ENCODE results near the gene ANKK1. TPM values are rescaled to one million over a fixed set of nuclear protein-coding genes. Genes with fewer than 3 reads are reported as not detected.

ANKK1 gene
- total RNA-seq, 2 donors from 2014 or later, result 0.10 to 0.32 TPM

DNA sequence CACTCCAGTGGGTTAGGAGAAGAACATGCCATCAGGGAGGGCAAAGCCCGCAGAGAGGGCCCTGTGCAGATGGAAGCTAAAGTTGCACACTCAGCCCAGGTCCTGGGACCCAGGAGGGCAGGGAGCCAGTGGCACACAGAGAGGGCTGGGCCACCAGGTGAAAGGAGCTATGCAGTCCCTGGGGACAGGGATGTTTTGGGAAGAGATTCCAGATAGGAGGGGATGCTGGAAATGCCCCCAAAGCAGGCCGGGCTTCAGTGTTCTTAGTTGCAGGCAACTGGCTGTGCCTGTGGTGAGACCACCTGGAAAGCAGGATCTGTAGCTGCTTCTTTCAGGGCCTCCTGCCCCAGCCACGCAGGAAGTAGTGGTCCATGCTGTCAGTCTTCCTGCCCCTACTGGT is 19.6 kb downstream of the ANKK1 start:
- Histone ChIP-seq H3K9ac (ENCODE audit: low read depth in 2 of 2, low read length in 2 of 2) (no peak overlapping the region), H3K27me3 (no peaks in the 10 kb centered on the region), H3K9me3 (no peaks in the 10 kb centered on the region), H3K36me3 (no peaks in the 10 kb centered on the region), H3K4me3 (no peak overlapping the region), H3K27ac (no peak overlapping the region), H3K4me1 (no peaks in the 10 kb centered on the region)
- TF ChIP-seq CTCF (IDR thresholded peaks at IDR 0.05), result no peak
- DNase-seq, result no peak
- intact Hi-C loops (cut with DNase I), result no loop called here

GRCh38 chr11:113408206-113408605 is 20.6 kb downstream of the ANKK1 start:
- H3K4me3 ChIP-seq, result no peak overlapping the region
- H3K27ac ChIP-seq, result no peak overlapping the region
- intact Hi-C loops (cut with DNase I), result no loop called here
- H3K27me3 ChIP-seq, result no peaks in the 10 kb centered on the region
- H3K4me1 ChIP-seq, result no peaks in the 10 kb centered on the region
- DNase-seq, result no peak
- H3K36me3 ChIP-seq, result no peaks in the 10 kb centered on the region
- no peak overlapping the region for H3K9ac ChIP-seq (ENCODE audit: low read depth in 2 of 2, low read length in 2 of 2)
- H3K9me3 ChIP-seq, result no peaks in the 10 kb centered on the region
- no peak for TF ChIP-seq CTCF (IDR thresholded peaks at IDR 0.05)

DNA sequence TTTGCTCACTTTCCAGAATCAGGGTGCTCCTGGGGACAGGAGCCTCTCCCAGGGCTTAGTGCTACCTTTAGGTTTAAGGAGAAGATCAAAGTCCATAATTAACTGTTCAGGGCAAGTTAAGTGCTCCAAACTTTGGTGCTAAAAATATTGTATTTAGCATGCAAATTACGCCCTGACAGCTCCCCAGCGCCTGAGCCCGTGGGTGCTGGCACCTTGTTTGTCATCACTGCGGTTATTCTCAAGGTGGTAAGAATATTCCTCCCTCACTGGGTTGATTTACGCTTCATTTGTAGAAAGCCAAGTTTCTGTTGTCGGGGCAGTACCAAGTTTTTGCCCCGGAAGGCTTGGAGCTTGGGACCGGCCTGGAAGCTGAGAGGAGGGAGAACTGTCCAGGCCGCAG is 21.3 kb downstream of the ANKK1 start:
- Histone ChIP-seq H3K4me3 (no peak overlapping the region), H3K27ac (no peak overlapping the region), H3K36me3 (no peaks in the 10 kb centered on the region), H3K4me1 (no peaks in the 10 kb centered on the region), H3K9ac (ENCODE audit: low read depth in 2 of 2, low read length in 2 of 2) (no peak overlapping the region), H3K27me3 (no peaks in the 10 kb centered on the region), H3K9me3 (no peaks in the 10 kb centered on the region)
- TF ChIP-seq CTCF (IDR thresholded peaks at IDR 0.05), result no peak
- no peak for DNase-seq
- intact Hi-C loops (cut with DNase I), result no loop called here

DNA sequence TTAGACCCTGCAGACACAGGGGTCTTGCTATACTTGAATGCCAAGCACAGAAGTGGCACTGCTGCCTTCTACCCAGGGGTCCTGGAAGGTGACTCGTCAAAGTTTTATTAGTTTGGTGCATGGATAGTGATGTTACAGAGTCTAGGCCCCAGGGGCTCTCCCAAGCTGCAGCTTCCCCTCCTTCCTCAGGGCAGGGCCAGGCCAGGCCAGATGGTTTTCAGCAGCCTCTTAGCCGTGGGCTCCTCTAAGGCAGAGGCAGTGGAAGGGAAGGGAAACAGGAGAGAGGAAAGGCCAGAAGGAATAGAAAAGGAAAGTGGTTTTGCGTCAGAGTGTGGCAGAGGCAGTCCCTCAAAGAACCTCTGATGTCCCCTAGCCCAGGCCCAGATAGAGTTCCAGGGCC is 21.9 kb downstream of the ANKK1 start:
- H3K4me3 ChIP-seq, result no peak overlapping the region
- no peak for TF ChIP-seq CTCF (IDR thresholded peaks at IDR 0.05)
- no peaks in the 10 kb centered on the region for H3K4me1 ChIP-seq
- no peaks in the 10 kb centered on the region for H3K9me3 ChIP-seq
- no peaks in the 10 kb centered on the region for H3K36me3 ChIP-seq
- intact Hi-C loops (cut with DNase I), result no loop called here
- H3K9ac ChIP-seq (ENCODE audit: low read depth in 2 of 2, low read length in 2 of 2), result no peak overlapping the region
- no peak for DNase-seq
- no peaks in the 10 kb centered on the region for H3K27me3 ChIP-seq
- H3K27ac ChIP-seq, result no peak overlapping the region

DNA sequence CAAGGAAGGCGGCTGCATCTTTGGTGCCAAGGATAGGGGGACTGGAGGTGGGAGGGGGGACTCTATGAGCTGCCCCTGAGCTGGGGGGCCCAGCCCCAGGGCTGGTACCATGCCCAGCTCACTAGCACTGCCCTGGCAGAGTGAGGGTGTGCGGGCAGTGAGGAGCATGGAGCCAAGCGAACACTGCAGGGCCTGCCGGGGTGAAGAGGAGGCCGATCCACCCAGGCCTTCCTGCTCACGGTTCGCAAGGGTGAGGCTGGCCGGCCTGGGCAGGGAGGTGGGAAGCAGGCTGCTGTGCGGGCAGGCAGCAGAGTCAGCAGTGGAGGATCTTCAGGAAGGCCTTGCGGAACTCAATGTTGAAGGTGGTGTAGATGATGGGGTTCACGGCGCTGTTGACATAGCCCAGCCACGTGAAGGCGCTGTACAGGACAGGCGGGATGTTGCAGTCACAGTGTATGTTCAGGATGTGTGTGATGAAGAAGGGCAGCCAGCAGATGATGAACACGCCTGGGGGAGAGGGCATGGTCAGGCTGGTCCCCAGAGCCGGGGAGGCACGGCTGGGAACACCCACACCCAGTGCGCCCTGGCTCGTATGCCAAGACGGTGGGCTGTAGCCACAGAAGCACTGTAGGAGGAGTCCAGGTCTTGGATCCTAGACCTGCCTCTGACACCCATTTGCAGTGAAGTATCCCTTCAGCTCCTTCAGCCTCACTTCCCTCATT is 23.0 kb downstream of the ANKK1 start:
- no peaks in the 10 kb centered on the region for H3K9me3 ChIP-seq
- no peaks in the 10 kb centered on the region for H3K36me3 ChIP-seq
- no peak overlapping the region for H3K9ac ChIP-seq (ENCODE audit: low read depth in 2 of 2, low read length in 2 of 2)
- no peak overlapping the region for H3K4me3 ChIP-seq
- no peaks in the 10 kb centered on the region for H3K4me1 ChIP-seq
- intact Hi-C loops (cut with DNase I), result no loop called here
- DNase-seq, result no peak
- H3K27ac ChIP-seq, result no peak overlapping the region
- H3K27me3 ChIP-seq, result no peaks in the 10 kb centered on the region
- no peak for TF ChIP-seq CTCF (IDR thresholded peaks at IDR 0.05)

Data from colonic mucosa (tissue), 4 donors.